ENCODE results near the gene PLET1. TPM values are rescaled to one million over a fixed set of nuclear protein-coding genes. Genes with fewer than 3 reads are reported as not detected.

PLET1 gene
- polyA plus RNA-seq, 2 donors = not detected

GRCh38 chr11:112231952-112232351, 28.7 kb downstream of the PLET1 start:
- H3K36me3 ChIP-seq (ENCODE audit: control insufficient read depth in 2 of 2, insufficient read depth in 2 of 2, low read length in 1 of 2) = peaks cover 0 to 8% of the 10 kb centered on the region in 2 donors
- H3K4me1 ChIP-seq (ENCODE audit: control insufficient read depth in 2 of 2, insufficient read depth in 2 of 2, low read length in 1 of 2) = no peaks in the 10 kb centered on the region
- H3K4me3 ChIP-seq (ENCODE audit: low read depth in 1 of 2, low read length in 2 of 2) = no peak overlapping the region
- 75 to 81% methylated on average over 2 of the region's 2 CpGs for WGBS, 2 donors
- H3K27me3 ChIP-seq (ENCODE audit: control insufficient read depth in 1 of 2, insufficient read depth in 2 of 2, low read length in 2 of 2) = no peaks in the 10 kb centered on the region
- H3K9me3 ChIP-seq (ENCODE audit: control insufficient read depth in 2 of 2, insufficient read depth in 1 of 2, low read depth in 1 of 2, low read length in 1 of 2) = no peaks in the 10 kb centered on the region
- no peak overlapping the region for H3K27ac ChIP-seq (ENCODE audit: low read depth in 2 of 2, low read length in 1 of 2)

GRCh38 chr11:112229746-112230433, 30.8 kb downstream of the PLET1 start:
- H3K4me3 ChIP-seq (ENCODE audit: low read depth in 1 of 2, low read length in 2 of 2) = no peak overlapping the region

DNA sequence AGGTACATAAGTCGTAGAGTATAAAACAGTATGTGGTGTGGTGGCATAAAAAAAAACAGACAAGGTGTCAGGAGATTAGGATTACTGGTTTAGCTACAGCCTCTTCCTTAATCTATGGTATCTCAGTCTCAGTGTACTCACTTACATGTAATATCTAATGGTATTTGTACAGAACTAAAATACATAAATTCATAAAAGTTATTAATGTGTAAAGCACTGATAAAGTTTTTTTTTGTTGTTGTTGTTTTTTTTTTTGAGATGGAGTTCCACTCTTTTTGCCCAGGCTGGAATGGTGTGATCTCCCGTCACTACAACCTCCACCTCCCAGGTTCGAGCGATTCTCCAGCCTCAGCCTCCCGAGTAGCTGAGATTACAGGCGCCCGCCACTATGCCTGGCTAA, 31.5 kb downstream of the PLET1 start:
- H3K9me3 ChIP-seq (ENCODE audit: control insufficient read depth in 2 of 2, insufficient read depth in 1 of 2, low read depth in 1 of 2, low read length in 1 of 2) = no peaks in the 10 kb centered on the region
- no peak overlapping the region for H3K4me3 ChIP-seq (ENCODE audit: low read depth in 1 of 2, low read length in 2 of 2)
- H3K36me3 ChIP-seq (ENCODE audit: control insufficient read depth in 2 of 2, insufficient read depth in 2 of 2, low read length in 1 of 2) = peaks cover 0 to 2% of the 10 kb centered on the region in 2 donors
- H3K27ac ChIP-seq (ENCODE audit: low read depth in 2 of 2, low read length in 1 of 2) = no peak overlapping the region
- 89 to 95% methylated on average over 7 of the region's 7 CpGs for WGBS, 2 donors
- H3K27me3 ChIP-seq (ENCODE audit: control insufficient read depth in 1 of 2, insufficient read depth in 2 of 2, low read length in 2 of 2) = no peaks in the 10 kb centered on the region
- H3K4me1 ChIP-seq (ENCODE audit: control insufficient read depth in 2 of 2, insufficient read depth in 2 of 2, low read length in 1 of 2) = no peaks in the 10 kb centered on the region

More at GRCh38 chr11:112229746-112230433, 30.8 kb downstream of the PLET1 start:
- Histone ChIP-seq H3K27ac (ENCODE audit: low read depth in 2 of 2, low read length in 1 of 2) (no peak overlapping the region), H3K36me3 (ENCODE audit: control insufficient read depth in 2 of 2, insufficient read depth in 2 of 2, low read length in 1 of 2) (peaks cover 0 to 2% of the 10 kb centered on the region in 2 donors), H3K9me3 (ENCODE audit: control insufficient read depth in 2 of 2, insufficient read depth in 1 of 2, low read depth in 1 of 2, low read length in 1 of 2) (no peaks in the 10 kb centered on the region), H3K27me3 (ENCODE audit: control insufficient read depth in 1 of 2, insufficient read depth in 2 of 2, low read length in 2 of 2) (no peaks in the 10 kb centered on the region), H3K4me1 (ENCODE audit: control insufficient read depth in 2 of 2, insufficient read depth in 2 of 2, low read length in 1 of 2) (no peaks in the 10 kb centered on the region)
- WGBS, 2 donors = 68 to 76% methylated on average over 3 of the region's 3 CpGs

DNA sequence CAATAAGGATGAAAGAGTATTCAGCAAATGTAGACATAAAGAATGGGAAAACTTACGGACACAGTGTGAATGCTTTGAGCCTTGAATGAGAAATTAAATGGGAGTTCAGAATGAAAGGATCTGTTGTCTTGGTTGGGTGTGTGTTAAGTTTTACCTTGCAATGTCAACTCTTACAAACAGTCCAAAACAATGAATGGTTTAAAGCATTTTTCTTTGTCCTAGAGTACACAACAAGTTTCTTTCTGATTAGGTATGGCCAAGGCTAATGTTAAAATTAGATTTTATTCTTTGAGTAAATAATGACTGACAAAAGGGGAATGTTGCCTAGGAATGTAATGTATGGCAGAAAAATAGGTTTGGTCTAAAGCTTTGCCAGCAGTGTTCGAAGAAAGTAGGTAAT, 32.0 kb downstream of the PLET1 start:
- H3K27ac ChIP-seq (ENCODE audit: low read depth in 2 of 2, low read length in 1 of 2) = no peak overlapping the region
- H3K36me3 ChIP-seq (ENCODE audit: control insufficient read depth in 2 of 2, insufficient read depth in 2 of 2, low read length in 1 of 2) = peaks cover 0 to 2% of the 10 kb centered on the region in 2 donors
- no peaks in the 10 kb centered on the region for H3K9me3 ChIP-seq (ENCODE audit: control insufficient read depth in 2 of 2, insufficient read depth in 1 of 2, low read depth in 1 of 2, low read length in 1 of 2)
- 89 to 92% methylated on average over 2 of the region's 2 CpGs for WGBS, 2 donors
- no peaks in the 10 kb centered on the region for H3K4me1 ChIP-seq (ENCODE audit: control insufficient read depth in 2 of 2, insufficient read depth in 2 of 2, low read length in 1 of 2)
- H3K4me3 ChIP-seq (ENCODE audit: low read depth in 1 of 2, low read length in 2 of 2) = no peak overlapping the region
- no peaks in the 10 kb centered on the region for H3K27me3 ChIP-seq (ENCODE audit: control insufficient read depth in 1 of 2, insufficient read depth in 2 of 2, low read length in 2 of 2)

DNA sequence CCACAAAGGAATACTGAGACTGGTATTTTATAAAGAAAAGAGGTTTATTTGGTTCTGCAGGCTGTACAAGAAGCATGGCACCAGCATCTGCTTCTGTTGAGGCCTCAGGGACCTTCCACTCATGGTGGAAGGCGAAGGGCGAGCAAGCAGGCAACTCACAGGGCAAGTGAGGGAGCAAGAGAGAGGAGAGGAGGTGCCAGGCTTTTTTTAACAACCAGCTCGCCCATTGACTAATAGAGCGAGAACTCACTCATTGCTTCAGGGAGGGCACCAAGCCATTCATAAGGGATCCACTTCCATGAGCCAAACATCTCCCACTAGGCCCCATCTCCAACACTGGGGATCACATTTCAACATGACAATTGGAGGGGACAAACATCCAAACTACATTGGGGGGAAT, 33.2 kb downstream of the PLET1 start:
- peaks cover 0 to 2% of the 10 kb centered on the region in 2 donors for H3K36me3 ChIP-seq (ENCODE audit: control insufficient read depth in 2 of 2, insufficient read depth in 2 of 2, low read length in 1 of 2)
- H3K27ac ChIP-seq (ENCODE audit: low read depth in 2 of 2, low read length in 1 of 2) = no peak overlapping the region
- peak overlapping the region in 1 of 2 donors; percentile 81 for H3K4me3 ChIP-seq (ENCODE audit: low read depth in 1 of 2, low read length in 2 of 2)
- no peaks in the 10 kb centered on the region for H3K4me1 ChIP-seq (ENCODE audit: control insufficient read depth in 2 of 2, insufficient read depth in 2 of 2, low read length in 1 of 2)
- WGBS, 2 donors = 88 to 90% methylated on average over 4 of the region's 4 CpGs
- H3K27me3 ChIP-seq (ENCODE audit: control insufficient read depth in 1 of 2, insufficient read depth in 2 of 2, low read length in 2 of 2) = no peaks in the 10 kb centered on the region
- H3K9me3 ChIP-seq (ENCODE audit: control insufficient read depth in 2 of 2, insufficient read depth in 1 of 2, low read depth in 1 of 2, low read length in 1 of 2) = no peaks in the 10 kb centered on the region

DNA sequence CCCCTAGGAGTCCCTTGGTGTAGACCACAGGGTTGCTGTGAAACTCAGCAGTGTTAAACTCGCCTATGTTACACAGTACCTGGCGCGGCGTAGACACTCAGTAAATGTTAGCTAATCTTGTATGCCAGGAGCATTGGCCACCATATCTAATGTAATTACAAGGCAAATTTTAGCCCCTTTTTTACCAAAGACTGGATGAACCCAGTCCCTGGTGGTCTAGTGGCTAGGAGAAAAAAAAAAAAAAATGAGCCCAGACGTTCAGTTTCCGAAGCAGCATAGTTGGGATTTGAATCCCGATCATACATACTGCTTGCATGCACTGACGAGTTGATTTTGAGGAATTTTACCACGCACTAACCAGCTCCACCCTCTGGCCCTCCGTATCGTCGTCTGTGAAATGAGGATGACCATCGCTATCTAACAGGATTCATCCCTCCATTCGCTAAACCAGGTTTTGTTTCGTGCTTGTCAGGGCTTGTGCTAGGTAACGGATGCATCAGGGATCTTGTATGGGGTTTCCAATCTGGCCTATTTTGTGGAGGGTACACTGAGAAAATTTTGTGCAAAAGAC, 33.7 kb downstream of the PLET1 start:
- H3K4me3 ChIP-seq (ENCODE audit: low read depth in 1 of 2, low read length in 2 of 2) = peak overlapping the region; percentile 81 to 84
- H3K4me1 ChIP-seq (ENCODE audit: control insufficient read depth in 2 of 2, insufficient read depth in 2 of 2, low read length in 1 of 2) = no peaks in the 10 kb centered on the region
- WGBS, 2 donors = 4 to 7% methylated on average over 16 of the region's 16 CpGs
- no peaks in the 10 kb centered on the region for H3K9me3 ChIP-seq (ENCODE audit: control insufficient read depth in 2 of 2, insufficient read depth in 1 of 2, low read depth in 1 of 2, low read length in 1 of 2)
- no peaks in the 10 kb centered on the region for H3K27me3 ChIP-seq (ENCODE audit: control insufficient read depth in 1 of 2, insufficient read depth in 2 of 2, low read length in 2 of 2)
- peaks cover 0 to 2% of the 10 kb centered on the region in 2 donors for H3K36me3 ChIP-seq (ENCODE audit: control insufficient read depth in 2 of 2, insufficient read depth in 2 of 2, low read length in 1 of 2)
- H3K27ac ChIP-seq (ENCODE audit: low read depth in 2 of 2, low read length in 1 of 2) = peak overlapping the region; percentile 98 to 99

DNA sequence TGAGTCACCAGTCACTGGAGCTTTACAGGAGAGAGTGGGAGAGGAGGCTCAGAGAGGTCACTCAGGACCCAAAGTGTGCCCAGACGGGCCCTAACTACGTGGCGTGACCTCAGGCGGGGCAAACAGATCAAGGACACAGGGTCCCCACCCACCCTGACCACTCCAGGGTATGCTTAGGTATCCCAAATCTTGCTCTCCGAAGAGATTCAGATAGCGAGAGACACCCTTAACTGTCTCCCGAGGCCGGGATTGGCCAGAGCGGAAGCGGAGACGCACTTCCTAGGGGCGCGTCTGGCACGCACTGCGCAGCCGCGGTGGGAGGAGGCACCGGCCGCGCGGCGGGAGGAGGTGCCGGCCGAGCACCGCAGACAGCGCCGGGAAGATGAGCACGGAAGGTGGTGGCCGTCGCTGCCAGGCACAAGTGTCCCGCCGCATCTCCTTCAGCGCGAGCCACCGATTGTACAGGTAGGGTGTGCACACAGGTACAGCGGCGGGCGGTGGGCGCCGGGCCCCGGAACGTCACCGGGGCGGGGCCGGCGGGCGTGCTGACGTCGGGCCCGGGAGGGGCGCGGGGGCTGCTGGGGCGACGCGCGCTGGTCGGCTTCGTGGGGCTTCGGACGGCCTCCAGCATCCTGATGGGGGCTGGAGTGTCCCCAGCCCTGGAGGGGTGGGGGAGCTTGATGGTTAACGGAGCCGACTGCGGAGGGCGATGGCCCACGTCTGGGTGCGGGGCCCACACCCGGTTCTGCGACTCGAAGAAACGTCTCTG, 34.4 kb downstream of the PLET1 start, which contains the start of gene PTS:
Gene PTS (plus strand): TSS at position 367 of the 769 bp plus-strand sequence. CDS start 16 bp downstream, at position 383.
- Histone ChIP-seq H3K27ac (ENCODE audit: low read depth in 2 of 2, low read length in 1 of 2) (peak within 1 kb of the TSS; percentile 98 to 99), H3K36me3 (ENCODE audit: control insufficient read depth in 2 of 2, insufficient read depth in 2 of 2, low read length in 1 of 2) (peaks cover 0 to 2% of the 10 kb centered on the region in 2 donors), H3K9me3 (ENCODE audit: control insufficient read depth in 2 of 2, insufficient read depth in 1 of 2, low read depth in 1 of 2, low read length in 1 of 2) (no peaks in the 10 kb centered on the region), H3K4me1 (ENCODE audit: control insufficient read depth in 2 of 2, insufficient read depth in 2 of 2, low read length in 1 of 2) (no peaks in the 10 kb centered on the region), H3K4me3 (ENCODE audit: low read depth in 1 of 2, low read length in 2 of 2) (peak within 1 kb of the TSS; percentile 81 to 84), H3K27me3 (ENCODE audit: control insufficient read depth in 1 of 2, insufficient read depth in 2 of 2, low read length in 2 of 2) (no peaks in the 10 kb centered on the region)
- 0% methylated on average over 65 to 70 of the region's 70 CpGs for WGBS, 2 donors

GRCh38 chr11:112225753-112226061, 35.0 kb downstream of the PLET1 start:
- 29 to 33% methylated on average over 8 of the region's 8 CpGs for WGBS, 2 donors
- Histone ChIP-seq H3K36me3 (ENCODE audit: control insufficient read depth in 2 of 2, insufficient read depth in 2 of 2, low read length in 1 of 2) (peaks cover 0 to 2% of the 10 kb centered on the region in 2 donors), H3K4me1 (ENCODE audit: control insufficient read depth in 2 of 2, insufficient read depth in 2 of 2, low read length in 1 of 2) (no peaks in the 10 kb centered on the region), H3K27me3 (ENCODE audit: control insufficient read depth in 1 of 2, insufficient read depth in 2 of 2, low read length in 2 of 2) (no peaks in the 10 kb centered on the region), H3K4me3 (ENCODE audit: low read depth in 1 of 2, low read length in 2 of 2) (peak overlapping the region; percentile 81 to 84), H3K9me3 (ENCODE audit: control insufficient read depth in 2 of 2, insufficient read depth in 1 of 2, low read depth in 1 of 2, low read length in 1 of 2) (no peaks in the 10 kb centered on the region), H3K27ac (ENCODE audit: low read depth in 2 of 2, low read length in 1 of 2) (peak overlapping the region; percentile 98 to 99)

- Histone ChIP-seq H3K9me3 (ENCODE audit: control insufficient read depth in 2 of 2, insufficient read depth in 1 of 2, low read depth in 1 of 2, low read length in 1 of 2) (no peaks in the 10 kb centered on the region), H3K27me3 (ENCODE audit: control insufficient read depth in 1 of 2, insufficient read depth in 2 of 2, low read length in 2 of 2) (no peaks in the 10 kb centered on the region), H3K4me1 (ENCODE audit: control insufficient read depth in 2 of 2, insufficient read depth in 2 of 2, low read length in 1 of 2) (no peaks in the 10 kb centered on the region), H3K27ac (ENCODE audit: low read depth in 2 of 2, low read length in 1 of 2) (no peak overlapping the region), H3K4me3 (ENCODE audit: low read depth in 1 of 2, low read length in 2 of 2) (no peak overlapping the region), H3K36me3 (ENCODE audit: control insufficient read depth in 2 of 2, insufficient read depth in 2 of 2, low read length in 1 of 2) (no peaks in the 10 kb centered on the region)
- 89 to 90% methylated on average over 5 of the region's 5 CpGs for WGBS, 2 donors
Observed at GRCh38 chr11:112223754-112224532, 36.7 kb downstream of the PLET1 start.
